Memory B cell (primary cell): Measurements from ENCODE around the gene PABPN1.

Source experiments
- ATAC-seq: fragments of 150-1000 bp; cut with Tn5 transposase; 2 replicates; pipeline ENCODE4 v1.10.0; 2021; ENCODE audit warnings: low read depth, mild to moderate bottlenecking, moderate library complexity
- DNase-seq, 2 donors: peaks; one replicate each; pipeline ENCODE4 v3.0.0; 2022; ENCODE audit warnings: low spot score in 2 of 2
- H3K27ac Mint-ChIP-seq: one replicate; pipeline ENCODE4 v1.8.0; 2022; ENCODE audit warnings: mild to moderate bottlenecking, moderate library complexity, mixed read lengths
- H3K27me3 Mint-ChIP-seq: one replicate; pipeline ENCODE4 v1.8.0; 2022; ENCODE audit warnings: mixed read lengths
- H3K36me3 Mint-ChIP-seq: one replicate; pipeline ENCODE4 v1.8.0; 2022; ENCODE audit warnings: mild to moderate bottlenecking, mixed read lengths
- H3K4me1 Mint-ChIP-seq: one replicate; pipeline ENCODE4 v1.8.0; 2022; ENCODE audit warnings: mixed read lengths
- H3K4me3 Mint-ChIP-seq: one replicate; pipeline ENCODE4 v1.8.0; 2022; ENCODE audit warnings: mild to moderate bottlenecking, moderate library complexity, mixed read lengths
- H3K9me3 Mint-ChIP-seq: one replicate; pipeline ENCODE4 v1.8.0; 2022; ENCODE audit warnings: mixed read lengths

Gene PABPN1

GRCh38 chr14:23339506-23340268 lies 18.4 kb downstream of the PABPN1 start:
- Mint-ChIP-seq H3K4me1 (no peaks in the 10 kb centered on the region), H3K27ac (no peak overlapping the region), H3K36me3 (peaks cover 3% of the 10 kb centered on the region), H3K4me3 (no peak overlapping the region), H3K9me3 (peaks cover 5% of the 10 kb centered on the region), H3K27me3 (peaks cover 13% of the 10 kb centered on the region)
- ATAC-seq (no peak), DNase-seq (no peak)

GRCh38 chr14:23344481-23344880 lies 23.2 kb downstream of the PABPN1 start:
- H3K4me1 Mint-ChIP-seq: no peaks in the 10 kb centered on the region
- ATAC-seq (no peak), DNase-seq (no peak)
- H3K27ac Mint-ChIP-seq: no peak overlapping the region
- peaks cover 3% of the 10 kb centered on the region for H3K9me3 Mint-ChIP-seq
- peaks cover 5% of the 10 kb centered on the region for H3K27me3 Mint-ChIP-seq
- H3K36me3 Mint-ChIP-seq: no peaks in the 10 kb centered on the region
- H3K4me3 Mint-ChIP-seq: no peak overlapping the region

GRCh38 chr14:23345987-23346692 lies 24.9 kb downstream of the PABPN1 start:
- DNase-seq (no peak), ATAC-seq (no peak)
- H3K4me3 Mint-ChIP-seq: no peak overlapping the region
- H3K4me1 Mint-ChIP-seq: peaks cover 2% of the 10 kb centered on the region
- H3K27me3 Mint-ChIP-seq: peaks cover 19% of the 10 kb centered on the region
- H3K36me3 Mint-ChIP-seq: peaks cover 3% of the 10 kb centered on the region
- no peak overlapping the region for H3K27ac Mint-ChIP-seq
- H3K9me3 Mint-ChIP-seq: no peaks in the 10 kb centered on the region

GRCh38 chr14:23346693-23347405 lies 25.6 kb downstream of the PABPN1 start:
- Mint-ChIP-seq H3K36me3 (peaks cover 3% of the 10 kb centered on the region), H3K4me1 (peaks cover 3% of the 10 kb centered on the region), H3K4me3 (no peak overlapping the region), H3K9me3 (no peaks in the 10 kb centered on the region), H3K27ac (no peak overlapping the region), H3K27me3 (peaks cover 22% of the 10 kb centered on the region)
- no peak for ATAC-seq
- no peak for DNase-seq

- H3K4me3 Mint-ChIP-seq: no peak overlapping the region
- peaks cover 3% of the 10 kb centered on the region for H3K36me3 Mint-ChIP-seq
- ATAC-seq: no peak
- peaks cover 3% of the 10 kb centered on the region for H3K4me1 Mint-ChIP-seq
- H3K27ac Mint-ChIP-seq: no peak overlapping the region
- H3K27me3 Mint-ChIP-seq: peaks cover 22% of the 10 kb centered on the region
- no peak for DNase-seq
- H3K9me3 Mint-ChIP-seq: no peaks in the 10 kb centered on the region
These were observed 26.4 kb downstream of the PABPN1 start for GRCh38 chr14:23347406-23348296.

GRCh38 chr14:23348297-23348655 lies 27.0 kb downstream of the PABPN1 start:
- H3K4me1 Mint-ChIP-seq: peaks cover 7% of the 10 kb centered on the region
- H3K27me3 Mint-ChIP-seq: peaks cover 26% of the 10 kb centered on the region
- ATAC-seq: no peak
- no peak overlapping the region for H3K27ac Mint-ChIP-seq
- DNase-seq: no peak
- no peak overlapping the region for H3K4me3 Mint-ChIP-seq
- peaks cover 3% of the 10 kb centered on the region for H3K36me3 Mint-ChIP-seq
- H3K9me3 Mint-ChIP-seq: no peaks in the 10 kb centered on the region

- DNase-seq (no peak), ATAC-seq (no peak)
- H3K36me3 Mint-ChIP-seq: peaks cover 3% of the 10 kb centered on the region
- H3K27ac Mint-ChIP-seq: no peak overlapping the region
- peaks cover 36% of the 10 kb centered on the region for H3K27me3 Mint-ChIP-seq
- no peak overlapping the region for H3K4me3 Mint-ChIP-seq
- peaks cover 7% of the 10 kb centered on the region for H3K4me1 Mint-ChIP-seq
- H3K9me3 Mint-ChIP-seq: no peaks in the 10 kb centered on the region
These were observed 28.0 kb downstream of the PABPN1 start for GRCh38 chr14:23349156-23349845.

GRCh38 chr14:23351681-23352505 lies 30.6 kb downstream of the PABPN1 start:
- DNase-seq: no peak
- Mint-ChIP-seq H3K27ac (no peak overlapping the region), H3K4me3 (peak overlapping the region; percentile 44), H3K4me1 (peaks cover 7% of the 10 kb centered on the region), H3K9me3 (no peaks in the 10 kb centered on the region), H3K36me3 (peaks cover 3% of the 10 kb centered on the region), H3K27me3 (peaks cover 44% of the 10 kb centered on the region)
- peak; percentile 11 for ATAC-seq

GRCh38 chr14:23352506-23353432 lies 31.5 kb downstream of the PABPN1 start, which contains the start of gene SLC22A17:
TSS of gene SLC22A17 (minus strand) at chr14:23352887.
- H3K27ac Mint-ChIP-seq: no peak within 1 kb of the TSS
- H3K4me3 Mint-ChIP-seq: peak within 1 kb of the TSS; percentile 67
- peaks cover 3% of the 10 kb centered on the region for H3K36me3 Mint-ChIP-seq
- ATAC-seq (peak; percentile 86), DNase-seq (peak in 1 of 2 donors; percentile 30)
- no peaks in the 10 kb centered on the region for H3K9me3 Mint-ChIP-seq
- H3K4me1 Mint-ChIP-seq: peaks cover 7% of the 10 kb centered on the region
- peaks cover 44% of the 10 kb centered on the region for H3K27me3 Mint-ChIP-seq

- Mint-ChIP-seq H3K27me3 (peaks cover 44% of the 10 kb centered on the region), H3K27ac (no peak overlapping the region), H3K9me3 (no peaks in the 10 kb centered on the region), H3K4me3 (peak overlapping the region; percentile 67), H3K36me3 (peaks cover 3% of the 10 kb centered on the region), H3K4me1 (peaks cover 7% of the 10 kb centered on the region)
- ATAC-seq (no peak), DNase-seq (no peak)
These were observed 32.1 kb downstream of the PABPN1 start for GRCh38 chr14:23353433-23353780.

GRCh38 chr14:23354990-23355389 lies 33.7 kb downstream of the PABPN1 start:
- H3K9me3 Mint-ChIP-seq: no peaks in the 10 kb centered on the region
- H3K4me1 Mint-ChIP-seq: peaks cover 7% of the 10 kb centered on the region
- no peak overlapping the region for H3K27ac Mint-ChIP-seq
- H3K36me3 Mint-ChIP-seq: peaks cover 3% of the 10 kb centered on the region
- H3K4me3 Mint-ChIP-seq: no peak overlapping the region
- ATAC-seq (no peak), DNase-seq (no peak)
- peaks cover 42% of the 10 kb centered on the region for H3K27me3 Mint-ChIP-seq
